ENCODE measurements around the gene ITGB1. TPM values are rescaled to one million over a fixed set of nuclear protein-coding genes. Genes with fewer than 3 reads are reported as not detected.

ITGB1 gene
- total and polyA plus RNA-seq, 9 of the 15 experiments (the other 6 are each of a cell fraction or from before 2014, with no cell fraction given), result 40.2 to 194 (median 155) TPM

DNA sequence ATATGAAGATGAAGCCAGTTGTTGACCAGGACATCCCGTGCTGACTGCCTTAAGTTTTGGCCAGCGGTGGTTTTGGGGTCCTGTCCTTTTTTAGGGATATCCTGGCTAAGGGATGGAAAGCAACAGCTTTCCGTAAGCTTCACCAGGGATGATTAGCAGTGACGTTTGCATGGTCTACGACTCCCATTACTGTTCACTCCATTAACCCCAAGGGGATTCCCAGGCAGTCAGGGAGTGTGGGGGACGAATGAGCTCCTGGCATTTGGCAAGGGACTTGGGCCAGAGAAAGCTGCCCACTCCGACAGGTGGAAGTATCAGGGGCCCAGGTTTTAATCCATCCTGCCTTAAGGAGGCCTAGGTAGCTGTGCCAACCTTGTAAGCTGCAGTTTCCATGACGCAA is 66.8 kb downstream of the ITGB1 start:
- no peak overlapping the region for H3K9ac ChIP-seq (ENCODE audit: insufficient read depth in 1 of 2, low read depth in 2 of 2, low read length in 2 of 2)
- H3K27ac ChIP-seq (ENCODE audit: extremely low read depth, low read depth, low read length), result no peak overlapping the region
- no peaks in the 10 kb centered on the region; a peak in 2 of 5 replicates for H3K4me1 ChIP-seq (replicated peaks in 1 of 2; ENCODE audit: control insufficient read depth in 2 of 2, insufficient read depth in 2 of 2, low read length in 2 of 2)
- ChIA-PET POLR2A (interaction anchor here (0.6 to 1.8 kb wide), 5 partner anchors 9 to 37 kb away, joined by 3 to 5 read pairs (median 4); no protein-coding TSS in a partner anchor), CTCF (ENCODE audit: low intra/inter-chr PET ratio) (no interaction called here)
- BruUV-seq (replicated peaks), result no TSS peak
- H3K36me3 ChIP-seq (ENCODE audit: control insufficient read depth, insufficient read depth, low read length), result peaks cover 5% of the 10 kb centered on the region; the same call in 1 of the 3 replicates
- no peaks in the 10 kb centered on the region; a peak in 2 of 5 replicates for H3K27me3 ChIP-seq (ENCODE audit: control insufficient read depth in 2 of 2, insufficient read depth in 2 of 2, low read length in 2 of 2)
- intact Hi-C loops (cut with micrococcal nuclease) (no loop called here), in situ Hi-C loops (cut with MboI) (no loop called here)
- H3K79me2 ChIP-seq (ENCODE audit: control insufficient read depth, insufficient read depth, low read length), result no peaks in the 10 kb centered on the region
- H3K9me3 ChIP-seq (replicated peaks; ENCODE audit: control insufficient read depth, insufficient read depth, low read depth, low read length), result no peaks in the 10 kb centered on the region
- no peaks in the 10 kb centered on the region for H3K9me1 ChIP-seq (ENCODE audit: control insufficient read depth, insufficient read depth, low read length)
- no peak overlapping the region for H2AFZ ChIP-seq (ENCODE audit: low read depth, low read length)
- H4K20me1 ChIP-seq (replicated peaks; ENCODE audit: control insufficient read depth, insufficient read depth, low read length), result no peaks in the 10 kb centered on the region
- no peak overlapping the region for H3K4me3 ChIP-seq
- FAIRE-seq (no peak), DNase-seq (ENCODE audit: extremely low read depth in 1 of 4, low spot score in 3 of 4) (no peak), ATAC-seq (no peak)
- TF ChIP-seq ZNF41 (CRISPR knock-in tag; conservative IDR thresholded peaks at IDR 0.05) (no peak), STAT5B (CRISPR knock-in tag; IDR thresholded peaks at IDR 0.05) (no peak), CREBBP (IDR thresholded peaks at IDR 0.05; ENCODE audit: low read depth, low read length) (no peak), REST (IDR thresholded peaks at IDR 0.05; ENCODE audit: borderline replicate concordance) (no peak), REST (CRISPR knock-in tag; IDR thresholded peaks at IDR 0.05; ENCODE audit: low read depth) (no peak), DIDO1 (tag; IDR thresholded peaks at IDR 0.05; ENCODE audit: low read depth) (no peak), C11orf30 (IDR thresholded peaks at IDR 0.05; ENCODE audit: low read depth) (no peak), DNMT1 (IDR thresholded peaks at IDR 0.05) (no peak)
- TF ChIP-seq, protein P1, sequence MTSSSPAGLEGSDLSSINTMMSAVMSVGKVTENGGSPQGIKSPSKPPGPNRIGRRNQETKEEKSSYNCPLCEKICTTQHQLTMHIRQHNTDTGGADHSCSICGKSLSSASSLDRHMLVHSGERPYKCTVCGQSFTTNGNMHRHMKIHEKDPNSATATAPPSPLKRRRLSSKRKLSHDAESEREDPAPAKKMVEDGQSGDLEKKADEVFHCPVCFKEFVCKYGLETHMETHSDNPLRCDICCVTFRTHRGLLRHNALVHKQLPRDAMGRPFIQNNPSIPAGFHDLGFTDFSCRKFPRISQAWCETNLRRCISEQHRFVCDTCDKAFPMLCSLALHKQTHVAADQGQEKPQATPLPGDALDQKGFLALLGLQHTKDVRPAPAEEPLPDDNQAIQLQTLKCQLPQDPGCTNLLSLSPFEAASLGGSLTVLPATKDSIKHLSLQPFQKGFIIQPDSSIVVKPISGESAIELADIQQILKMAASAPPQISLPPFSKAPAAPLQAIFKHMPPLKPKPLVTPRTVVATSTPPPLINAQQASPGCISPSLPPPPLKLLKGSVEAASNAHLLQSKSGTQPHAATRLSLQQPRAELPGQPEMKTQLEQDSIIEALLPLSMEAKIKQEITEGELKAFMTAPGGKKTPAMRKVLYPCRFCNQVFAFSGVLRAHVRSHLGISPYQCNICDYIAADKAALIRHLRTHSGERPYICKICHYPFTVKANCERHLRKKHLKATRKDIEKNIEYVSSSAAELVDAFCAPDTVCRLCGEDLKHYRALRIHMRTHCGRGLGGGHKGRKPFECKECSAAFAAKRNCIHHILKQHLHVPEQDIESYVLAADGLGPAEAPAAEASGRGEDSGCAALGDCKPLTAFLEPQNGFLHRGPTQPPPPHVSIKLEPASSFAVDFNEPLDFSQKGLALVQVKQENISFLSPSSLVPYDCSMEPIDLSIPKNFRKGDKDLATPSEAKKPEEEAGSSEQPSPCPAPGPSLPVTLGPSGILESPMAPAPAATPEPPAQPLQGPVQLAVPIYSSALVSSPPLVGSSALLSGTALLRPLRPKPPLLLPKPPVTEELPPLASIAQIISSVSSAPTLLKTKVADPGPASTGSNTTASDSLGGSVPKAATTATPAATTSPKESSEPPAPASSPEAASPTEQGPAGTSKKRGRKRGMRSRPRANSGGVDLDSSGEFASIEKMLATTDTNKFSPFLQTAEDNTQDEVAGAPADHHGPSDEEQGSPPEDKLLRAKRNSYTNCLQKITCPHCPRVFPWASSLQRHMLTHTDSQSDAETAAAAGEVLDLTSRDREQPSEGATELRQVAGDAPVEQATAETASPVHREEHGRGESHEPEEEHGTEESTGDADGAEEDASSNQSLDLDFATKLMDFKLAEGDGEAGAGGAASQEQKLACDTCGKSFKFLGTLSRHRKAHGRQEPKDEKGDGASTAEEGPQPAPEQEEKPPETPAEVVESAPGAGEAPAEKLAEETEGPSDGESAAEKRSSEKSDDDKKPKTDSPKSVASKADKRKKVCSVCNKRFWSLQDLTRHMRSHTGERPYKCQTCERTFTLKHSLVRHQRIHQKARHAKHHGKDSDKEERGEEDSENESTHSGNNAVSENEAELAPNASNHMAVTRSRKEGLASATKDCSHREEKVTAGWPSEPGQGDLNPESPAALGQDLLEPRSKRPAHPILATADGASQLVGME (CRISPR knock-in tag; IDR thresholded peaks at IDR 0.05), result no peak
- no peak overlapping the region for H3K4me2 ChIP-seq (ENCODE audit: insufficient read depth, low read length)
- WGBS (ENCODE audit: insufficient coverage, low coverage, missing lambda C conversion rate), result 29% methylated on average over 8 of the region's 8 CpGs
